Fibroblast of mammary gland (primary cell): ENCODE data around the gene PLRG1.

ENCODE experiments used
- DNase-seq: peaks from one replicate; pipeline ENCODE4 v3.0.0-alpha.2; 2010; ENCODE audit warnings: low read depth
- H3K4me3 ChIP-seq: 2 replicates; pipeline ENCODE4 v1.5.1; 2011; ENCODE audit warnings: low read depth, mild to moderate bottlenecking, low read length, moderate library complexity; ENCODE audit not compliant: control insufficient read depth
- TF ChIP-seq, protein P1 (sequence below): conservative IDR thresholded peaks from 2 replicates; pipeline ENCODE4 v1.5.1; 2011; ENCODE audit warnings: low read depth, low read length, inconsistent platforms; ENCODE audit not compliant: control insufficient read depth, insufficient read depth

Gene PLRG1

DNA sequence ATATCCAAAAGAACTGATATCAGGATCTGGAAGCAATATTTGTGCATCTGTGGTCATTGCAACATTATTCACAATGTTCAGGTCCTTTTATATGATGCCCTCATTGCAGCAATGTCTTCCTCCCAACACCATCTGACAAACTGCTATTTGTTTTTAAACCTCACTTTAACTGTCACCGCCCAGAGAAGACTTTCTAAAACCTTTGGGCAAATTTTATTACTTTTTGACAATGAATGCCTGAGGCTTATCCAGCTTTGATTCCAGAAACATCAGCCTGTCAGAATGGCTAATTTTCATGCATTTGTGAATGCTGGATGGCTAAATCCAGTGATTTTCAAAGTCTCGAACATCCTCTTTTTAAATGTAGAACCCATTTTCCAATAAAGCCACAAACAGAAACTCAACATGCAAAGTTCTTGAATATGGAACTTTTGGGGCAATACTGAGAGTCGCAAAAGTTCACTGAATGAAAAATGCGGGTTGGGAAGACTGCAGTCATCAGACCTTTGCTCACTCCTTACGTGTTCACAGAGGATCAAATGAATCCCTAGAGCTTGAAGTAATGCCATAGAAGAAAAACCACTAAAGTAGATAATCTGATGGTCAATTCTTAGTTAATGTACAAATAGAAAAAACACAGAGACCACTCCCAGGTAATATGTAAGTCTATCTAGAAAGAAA, 23.1 kb upstream of the PLRG1 start:
- DNase-seq: no peak
- TF ChIP-seq, protein P1, sequence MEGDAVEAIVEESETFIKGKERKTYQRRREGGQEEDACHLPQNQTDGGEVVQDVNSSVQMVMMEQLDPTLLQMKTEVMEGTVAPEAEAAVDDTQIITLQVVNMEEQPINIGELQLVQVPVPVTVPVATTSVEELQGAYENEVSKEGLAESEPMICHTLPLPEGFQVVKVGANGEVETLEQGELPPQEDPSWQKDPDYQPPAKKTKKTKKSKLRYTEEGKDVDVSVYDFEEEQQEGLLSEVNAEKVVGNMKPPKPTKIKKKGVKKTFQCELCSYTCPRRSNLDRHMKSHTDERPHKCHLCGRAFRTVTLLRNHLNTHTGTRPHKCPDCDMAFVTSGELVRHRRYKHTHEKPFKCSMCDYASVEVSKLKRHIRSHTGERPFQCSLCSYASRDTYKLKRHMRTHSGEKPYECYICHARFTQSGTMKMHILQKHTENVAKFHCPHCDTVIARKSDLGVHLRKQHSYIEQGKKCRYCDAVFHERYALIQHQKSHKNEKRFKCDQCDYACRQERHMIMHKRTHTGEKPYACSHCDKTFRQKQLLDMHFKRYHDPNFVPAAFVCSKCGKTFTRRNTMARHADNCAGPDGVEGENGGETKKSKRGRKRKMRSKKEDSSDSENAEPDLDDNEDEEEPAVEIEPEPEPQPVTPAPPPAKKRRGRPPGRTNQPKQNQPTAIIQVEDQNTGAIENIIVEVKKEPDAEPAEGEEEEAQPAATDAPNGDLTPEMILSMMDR: no peak

DNA sequence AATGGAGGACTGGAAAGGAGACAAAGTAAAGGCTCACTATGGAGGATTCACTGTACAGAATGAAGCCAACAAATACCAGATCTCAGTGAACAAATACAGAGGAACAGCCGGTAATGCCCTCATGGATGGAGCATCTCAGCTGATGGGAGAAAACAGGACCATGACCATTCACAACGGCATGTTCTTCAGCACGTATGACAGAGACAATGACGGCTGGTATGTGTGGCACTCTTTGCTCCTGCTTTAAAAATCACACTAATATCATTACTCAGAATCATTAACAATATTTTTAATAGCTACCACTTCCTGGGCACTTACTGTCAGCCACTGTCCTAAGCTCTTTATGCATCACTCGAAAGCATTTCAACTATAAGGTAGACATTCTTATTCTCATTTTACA, 19.4 kb upstream of the PLRG1 start:
- H3K4me3 ChIP-seq: no peak overlapping the region
- TF ChIP-seq, protein P1: no peak
- DNase-seq: no peak

More for the DNA sequence above, 23.1 kb upstream of the PLRG1 start:
- H3K4me3 ChIP-seq: no peak overlapping the region

GRCh38 chr4:154569028-154569427, 18.8 kb upstream of the PLRG1 start:
- no peak overlapping the region for H3K4me3 ChIP-seq
- TF ChIP-seq, protein P1: no peak

DNA sequence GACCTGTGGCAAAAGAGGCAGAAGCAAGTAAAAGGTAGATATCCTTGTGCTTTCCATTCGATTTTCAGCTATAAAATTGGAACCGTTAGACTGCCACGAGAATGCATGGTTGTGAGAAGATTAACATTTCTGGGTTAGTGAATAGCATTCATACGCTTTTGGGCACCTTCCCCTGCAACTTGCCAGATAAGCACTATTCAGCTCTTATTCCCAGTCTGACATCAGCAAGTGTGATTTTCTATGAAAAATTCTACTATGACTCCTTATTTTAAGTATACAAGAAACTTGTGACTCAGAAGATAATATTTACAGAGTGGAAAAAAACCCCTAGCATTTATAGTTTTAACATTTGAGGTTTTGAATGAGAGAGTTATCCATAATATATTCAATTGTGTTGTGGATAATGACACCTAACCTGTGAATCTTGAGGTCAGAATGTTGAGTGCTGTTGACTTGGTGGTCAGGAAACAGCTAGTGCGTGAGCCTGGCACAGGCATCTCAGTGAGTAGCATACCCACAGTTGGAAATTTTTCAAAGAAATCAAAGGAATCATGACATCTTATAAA, 16.5 kb upstream of the PLRG1 start:
- TF ChIP-seq, protein P1: no peak
- no peak for DNase-seq
- H3K4me3 ChIP-seq: no peak overlapping the region

More at GRCh38 chr4:154569028-154569427, 18.8 kb upstream of the PLRG1 start:
- DNase-seq: peak; percentile 61

DNA sequence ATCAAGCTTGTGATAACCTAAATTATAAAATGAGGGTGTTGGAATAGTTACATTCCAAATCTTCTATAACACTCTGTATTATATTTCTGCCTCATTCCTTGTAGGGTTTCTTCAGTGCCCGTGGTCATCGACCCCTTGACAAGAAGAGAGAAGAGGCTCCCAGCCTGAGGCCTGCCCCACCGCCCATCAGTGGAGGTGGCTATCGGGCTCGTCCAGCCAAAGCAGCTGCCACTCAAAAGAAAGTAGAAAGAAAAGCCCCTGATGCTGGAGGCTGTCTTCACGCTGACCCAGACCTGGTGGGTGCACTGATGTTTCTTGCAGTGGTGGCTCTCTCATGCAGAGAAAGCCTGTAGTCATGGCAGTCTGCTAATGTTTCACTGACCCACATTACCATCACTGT, 15.5 kb upstream of the PLRG1 start:
- DNase-seq: no peak
- TF ChIP-seq, protein P1: no peak

GRCh38 chr4:154564311-154564710, 14.1 kb upstream of the PLRG1 start:
- TF ChIP-seq, protein P1: no peak
- no peak for DNase-seq

More for the DNA sequence above, 15.5 kb upstream of the PLRG1 start:
- H3K4me3 ChIP-seq: no peak overlapping the region

More at GRCh38 chr4:154564311-154564710, 14.1 kb upstream of the PLRG1 start:
- H3K4me3 ChIP-seq: no peak overlapping the region
